Activated CD4-positive, alpha-beta T cell treated with anti-CD3 and anti-CD28 coated beads for 36 hours (primary cell): ENCODE data around the gene TEK. TPM values are rescaled to one million over a fixed set of nuclear protein-coding genes. Genes with fewer than 3 reads are reported as not detected.

Experiments
- ATAC-seq: fragments of 200-7000 bp; cut with Tn5 transposase; one replicate; pipeline ENCODE4 v1.10.0; 2021; ENCODE audit warnings: mild to moderate bottlenecking, moderate library complexity
- CTCF ChIA-PET: fragments of 350-600 bp; sonication (Branson Sonifier 250); formaldehyde crosslinking; loops from one replicate; lab custom pipeline; 2021; ENCODE audit warnings: antibody characterized with exemption; lab: Charles Lee
- POLR2A ChIA-PET: fragments of 350-600 bp; sonication (Branson Sonifier 250); formaldehyde crosslinking; loops from one replicate; lab custom pipeline; 2021; ENCODE audit warnings: antibody characterized with exemption, inconsistent platforms; lab: Charles Lee
- DNase-seq: peaks from one replicate; pipeline ENCODE4 v3.0.0-alpha.2; 2020
- H3K27ac Mint-ChIP-seq: one replicate; pipeline ENCODE4 v1.8.0; 2021; ENCODE audit warnings: mixed read lengths
- H3K27me3 Mint-ChIP-seq: one replicate; pipeline ENCODE4 v1.8.0; 2021; ENCODE audit warnings: mixed read lengths
- H3K36me3 Mint-ChIP-seq: one replicate; pipeline ENCODE4 v1.8.0; 2021; ENCODE audit warnings: low read depth, mixed read lengths
- H3K4me1 Mint-ChIP-seq: one replicate; pipeline ENCODE4 v1.8.0; 2021; ENCODE audit warnings: mixed read lengths
- H3K4me3 Mint-ChIP-seq: one replicate; pipeline ENCODE4 v1.8.0; 2021; ENCODE audit warnings: mild to moderate bottlenecking, moderate library complexity, mixed read lengths
- H3K9me3 Mint-ChIP-seq: one replicate; pipeline ENCODE4 v1.8.0; 2021; ENCODE audit warnings: low read depth, mixed read lengths
- intact Hi-C, 2 experiments: fragments of 100-400 bp; cut with DNase I in 1 of 2; cut with micrococcal nuclease in 1 of 2; formaldehyde crosslinking; loops; one replicate each; pipeline versions ENCODE4 v1.14.2 to v1.15.1; 2022 to 2024; cut with DNase I, micrococcal nuclease
- total RNA-seq, 2 experiments: library from RNA; stranded (reverse); gene quantifications; one replicate each; pipeline ENCODE4 v1.2.3, GENCODE V29; 2021

The TEK gene
- total RNA-seq: not detected

- H3K4me3 Mint-ChIP-seq: no peak within 1 kb of the TSS
These were observed at the start of gene TEK for GRCh38 chr9:27108981-27109541. Gene TEK (plus strand): TSS chr9:27109225. CDS start chr9:27109591, 366 bp downstream.

GRCh38 chr9:27059412-27059811, 49.6 kb upstream of the TEK start:
- H3K4me3 Mint-ChIP-seq: no peak overlapping the region
- H3K27me3 Mint-ChIP-seq: no peaks in the 10 kb centered on the region
- H3K9me3 Mint-ChIP-seq: no peaks in the 10 kb centered on the region
- intact Hi-C loops: no loop called here
- ATAC-seq (no peak), DNase-seq (no peak)
- CTCF ChIA-PET: no interaction called here
- POLR2A ChIA-PET: no interaction called here
- no peak overlapping the region for H3K27ac Mint-ChIP-seq
- peaks cover 3% of the 10 kb centered on the region for H3K36me3 Mint-ChIP-seq
- H3K4me1 Mint-ChIP-seq: no peaks in the 10 kb centered on the region

More at GRCh38 chr9:27108981-27109541, at the start of gene TEK:
- ATAC-seq: no peak
- DNase-seq: no peak
- no peak within 1 kb of the TSS for H3K27ac Mint-ChIP-seq
- H3K9me3 Mint-ChIP-seq: no peaks in the 10 kb centered on the region
- no peaks in the 10 kb centered on the region for H3K36me3 Mint-ChIP-seq
- peaks cover 3% of the 10 kb centered on the region for H3K27me3 Mint-ChIP-seq
- no peaks in the 10 kb centered on the region for H3K4me1 Mint-ChIP-seq
- ChIA-PET CTCF (no interaction called here), POLR2A (no interaction called here)
- intact Hi-C loops: no loop called here

- Mint-ChIP-seq H3K27ac (no peak overlapping the region), H3K9me3 (no peaks in the 10 kb centered on the region), H3K36me3 (peaks cover 3% of the 10 kb centered on the region), H3K4me3 (no peak overlapping the region), H3K4me1 (no peaks in the 10 kb centered on the region), H3K27me3 (no peaks in the 10 kb centered on the region)
- DNase-seq (no peak), ATAC-seq (no peak)
- intact Hi-C loops: no loop called here
- POLR2A ChIA-PET: no interaction called here
- CTCF ChIA-PET: no interaction called here
These were observed 49.1 kb upstream of the TEK start for GRCh38 chr9:27059907-27060306.

- no peak for DNase-seq
- Mint-ChIP-seq H3K9me3 (no peaks in the 10 kb centered on the region), H3K4me1 (no peaks in the 10 kb centered on the region), H3K27me3 (no peaks in the 10 kb centered on the region), H3K4me3 (no peak overlapping the region), H3K36me3 (no peaks in the 10 kb centered on the region), H3K27ac (no peak overlapping the region)
- ChIA-PET POLR2A (no interaction called here), CTCF (no interaction called here)
- intact Hi-C loops: no loop called here
- no peak for ATAC-seq
These were observed 43.7 kb upstream of the TEK start for GRCh38 chr9:27065288-27065687.

- H3K4me3 Mint-ChIP-seq: no peak overlapping the region
- H3K27ac Mint-ChIP-seq: no peak overlapping the region
- H3K36me3 Mint-ChIP-seq: peaks cover 2% of the 10 kb centered on the region
- ATAC-seq (no peak), DNase-seq (no peak)
- no peaks in the 10 kb centered on the region for H3K27me3 Mint-ChIP-seq
- intact Hi-C loops: no loop called here
- H3K9me3 Mint-ChIP-seq: peaks cover 1% of the 10 kb centered on the region
- ChIA-PET CTCF (no interaction called here), POLR2A (no interaction called here)
- H3K4me1 Mint-ChIP-seq: no peaks in the 10 kb centered on the region
These were observed 34.9 kb upstream of the TEK start for GRCh38 chr9:27073841-27074728.

- DNase-seq: no peak
- intact Hi-C loops: no loop called here
- no peak overlapping the region for H3K27ac Mint-ChIP-seq
- no peaks in the 10 kb centered on the region for H3K27me3 Mint-ChIP-seq
- H3K4me1 Mint-ChIP-seq: no peaks in the 10 kb centered on the region
- ChIA-PET POLR2A (no interaction called here), CTCF (interaction anchor here (1.0 kb wide), 1 partner anchor 49 kb away, joined by 4 read pairs; no protein-coding TSS in a partner anchor)
- peaks cover 2% of the 10 kb centered on the region for H3K36me3 Mint-ChIP-seq
- no peak for ATAC-seq
- H3K4me3 Mint-ChIP-seq: no peak overlapping the region
- no peaks in the 10 kb centered on the region for H3K9me3 Mint-ChIP-seq
These were observed 30.3 kb upstream of the TEK start for GRCh38 chr9:27078685-27079084.

GRCh38 chr9:27085456-27085855, 23.6 kb upstream of the TEK start:
- Mint-ChIP-seq H3K4me3 (no peak overlapping the region), H3K4me1 (no peaks in the 10 kb centered on the region), H3K9me3 (no peaks in the 10 kb centered on the region), H3K27ac (no peak overlapping the region), H3K27me3 (no peaks in the 10 kb centered on the region), H3K36me3 (no peaks in the 10 kb centered on the region)
- DNase-seq: no peak
- ChIA-PET POLR2A (no interaction called here), CTCF (interaction anchor here (0.9 kb wide), 1 partner anchor 53 kb away, joined by 3 read pairs; no protein-coding TSS in a partner anchor)
- intact Hi-C loops: no loop called here
- ATAC-seq: no peak

GRCh38 chr9:27086818-27087680, 22.0 kb upstream of the TEK start:
- Mint-ChIP-seq H3K36me3 (no peaks in the 10 kb centered on the region), H3K27ac (no peak overlapping the region), H3K27me3 (no peaks in the 10 kb centered on the region), H3K4me3 (no peak overlapping the region), H3K4me1 (no peaks in the 10 kb centered on the region), H3K9me3 (no peaks in the 10 kb centered on the region)
- DNase-seq: no peak
- POLR2A ChIA-PET: no interaction called here
- intact Hi-C loops: no loop called here
- CTCF ChIA-PET: no interaction called here
- ATAC-seq: no peak

GRCh38 chr9:27088981-27089380, 20.0 kb upstream of the TEK start:
- H3K9me3 Mint-ChIP-seq: no peaks in the 10 kb centered on the region

GRCh38 chr9:27089706-27090105, 19.3 kb upstream of the TEK start:
- intact Hi-C loops: no loop called here
- Mint-ChIP-seq H3K4me1 (peaks cover 2% of the 10 kb centered on the region), H3K36me3 (no peaks in the 10 kb centered on the region), H3K27ac (no peak overlapping the region), H3K9me3 (no peaks in the 10 kb centered on the region), H3K27me3 (peaks cover 8% of the 10 kb centered on the region), H3K4me3 (no peak overlapping the region)
- DNase-seq: no peak
- ChIA-PET POLR2A (no interaction called here), CTCF (interaction anchor here (0.6 kb wide), 1 partner anchor 98 kb away, joined by 3 read pairs; no protein-coding TSS in a partner anchor)
- no peak for ATAC-seq

More at GRCh38 chr9:27088981-27089380, 20.0 kb upstream of the TEK start:
- Mint-ChIP-seq H3K27ac (no peak overlapping the region), H3K4me1 (peaks cover 2% of the 10 kb centered on the region), H3K36me3 (no peaks in the 10 kb centered on the region), H3K27me3 (peaks cover 5% of the 10 kb centered on the region), H3K4me3 (no peak overlapping the region)
- POLR2A ChIA-PET: no interaction called here
- ATAC-seq (no peak), DNase-seq (no peak)
- CTCF ChIA-PET: interaction anchor here (0.6 kb wide), 2 partner anchors 99 to 1433 kb away, joined by 3 read pairs; no protein-coding TSS in a partner anchor
- intact Hi-C loops: no loop called here

GRCh38 chr9:27090231-27090630, 18.8 kb upstream of the TEK start:
- intact Hi-C loops: no loop called here
- no peak overlapping the region for H3K27ac Mint-ChIP-seq

More at GRCh38 chr9:27090231-27090630, 18.8 kb upstream of the TEK start:
- Mint-ChIP-seq H3K4me1 (peaks cover 2% of the 10 kb centered on the region), H3K36me3 (no peaks in the 10 kb centered on the region), H3K27me3 (peaks cover 10% of the 10 kb centered on the region), H3K9me3 (no peaks in the 10 kb centered on the region), H3K4me3 (no peak overlapping the region)
- CTCF ChIA-PET: no interaction called here
- ATAC-seq (no peak), DNase-seq (no peak)
- POLR2A ChIA-PET: no interaction called here
